Measurements from ENCODE around the gene SLC35B2.

The SLC35B2 gene

GRCh38 chr6:44271406-44271723 lies 14.0 kb upstream of the SLC35B2 start:
- TF ChIP-seq ZNF76 (tag by site-specific recombination; IDR thresholded peaks at IDR 0.05; ENCODE audit: borderline replicate concordance, low read depth) = no peak
- 0 out of 2 replicates have a peak, but pooled peaks have one; percentile 2 for TF ChIP-seq ZNF335 (tag by site-specific recombination; conservative IDR thresholded peaks at IDR 0.05)
- H3K9me3 ChIP-seq (ENCODE audit: control insufficient read depth, insufficient read depth, low read depth, low read length) = no peaks in the 10 kb centered on the region
- POLR2A ChIA-PET = interaction anchor here (1.9 kb wide), 1 partner anchor 25 kb away, joined by 8 read pairs; the partner anchor contains the start of gene HSP90AB1
- H3K36me3 ChIP-seq (ENCODE audit: control insufficient read depth in 2 of 2, insufficient read depth in 1 of 2, low read length in 2 of 2) = no peaks in the 10 kb centered on the region
- no peak overlapping the region for H3K27ac ChIP-seq (ENCODE audit: extremely low read depth, low read depth, low read length)
- H3K4me1 ChIP-seq (ENCODE audit: control insufficient read depth, insufficient read depth, low read length) = no peaks in the 10 kb centered on the region
- CTCF ChIA-PET = interaction anchor here (0.6 to 7.2 kb wide), 5 partner anchors 34 to 405 kb away, joined by 3 to 208 read pairs (median 4); partner anchors contain the start of gene AARS2
- no peak overlapping the region for H3K4me3 ChIP-seq (ENCODE audit: low read depth, low read length)

GRCh38 chr6:44270526-44271405 lies 13.4 kb upstream of the SLC35B2 start:
- ChIA-PET CTCF (interaction anchor here (0.6 to 7.2 kb wide), 7 partner anchors 8 to 404 kb away, joined by 3 to 208 read pairs (median 32); partner anchors contain the start of gene AARS2), POLR2A (interaction anchor here (1.4 to 1.9 kb wide), 2 partner anchors 24 to 47 kb away, joined by 3 to 8 read pairs; partner anchors contain the start of gene HSP90AB1)
- Histone ChIP-seq H3K9me3 (ENCODE audit: control insufficient read depth, insufficient read depth, low read depth, low read length) (no peaks in the 10 kb centered on the region), H3K36me3 (ENCODE audit: control insufficient read depth in 2 of 2, insufficient read depth in 1 of 2, low read length in 2 of 2) (no peaks in the 10 kb centered on the region), H3K4me3 (ENCODE audit: low read depth, low read length) (peak overlapping the region; percentile 33), H3K4me1 (ENCODE audit: control insufficient read depth, insufficient read depth, low read length) (no peaks in the 10 kb centered on the region), H3K27ac (ENCODE audit: extremely low read depth, low read depth, low read length) (no peak overlapping the region)
- TF ChIP-seq ZNF830 (tag by site-specific recombination; IDR thresholded peaks at IDR 0.05; ENCODE audit: low read depth) (no peak), ZNF658 (tag by site-specific recombination; IDR thresholded peaks at IDR 0.05) (no peak), ZBTB20 (tag by site-specific recombination; IDR thresholded peaks at IDR 0.05) (no peak), ZNF16 (tag by site-specific recombination; IDR thresholded peaks at IDR 0.05; ENCODE audit: low read depth) (no peak), ZNF335 (tag by site-specific recombination; conservative IDR thresholded peaks at IDR 0.05) (peak; percentile 41; the same call in 1 of the 2 replicates), SP3 (tag by site-specific recombination; IDR thresholded peaks at IDR 0.05) (peak; percentile 42; the same call in 1 of the 2 replicates), EGR2 (tag by site-specific recombination; IDR thresholded peaks at IDR 0.05; ENCODE audit: low read depth) (no peak), ZNF132 (tag by site-specific recombination; IDR thresholded peaks at IDR 0.05; ENCODE audit: borderline replicate concordance) (no peak), ZNF792 (tag by site-specific recombination; IDR thresholded peaks at IDR 0.05) (no peak), ZNF791 (tag by site-specific recombination; IDR thresholded peaks at IDR 0.05) (no peak), ZBTB11 (tag by site-specific recombination; conservative IDR thresholded peaks at IDR 0.05; ENCODE audit: low read depth) (no peak), ZNF621 (tag by site-specific recombination; IDR thresholded peaks at IDR 0.05) (no peak), GLIS1 (tag by site-specific recombination; IDR thresholded peaks at IDR 0.05) (peak; percentile 45; the same call in 1 of the 2 replicates), ZNF354C (tag by site-specific recombination; IDR thresholded peaks at IDR 0.05; ENCODE audit: borderline replicate concordance, low read depth) (no peak), GLIS2 (tag by site-specific recombination; IDR thresholded peaks at IDR 0.05) (peak; percentile 29; the same call in 1 of the 2 replicates), ZFP3 (tag by site-specific recombination; IDR thresholded peaks at IDR 0.05; ENCODE audit: low read depth) (no peak), ZBTB26 (tag by site-specific recombination; optimal IDR thresholded peaks at IDR 0.05) (peak; percentile 16), YY2 (tag by site-specific recombination; IDR thresholded peaks at IDR 0.05) (no peak), REST (tag by site-specific recombination; IDR thresholded peaks at IDR 0.05) (peak; percentile 68), ZNF214 (tag by site-specific recombination; IDR thresholded peaks at IDR 0.05; ENCODE audit: borderline replicate concordance) (no peak), SP2 (tag by site-specific recombination; IDR thresholded peaks at IDR 0.05) (peak; percentile 31; the same call in 1 of the 2 replicates), ZNF664 (tag by site-specific recombination; IDR thresholded peaks at IDR 0.05) (no peak)

All from HEK293 (cell line).